Breast epithelium (tissue), 4 donors: ENCODE data around the gene UBTD1. TPM values are rescaled to one million over a fixed set of nuclear protein-coding genes. Genes with fewer than 3 reads are reported as not detected.
A peak's percentile ranks its signal among the peaks of the same experiment; 100 is the strongest.

ENCODE experiments used
- DNase-seq, 2 donors: peaks; one replicate each; pipeline ENCODE4 v3.0.0-alpha.2; 2019; ENCODE audit warnings: low spot score in 2 of 2
- H3K27ac ChIP-seq, 2 donors: fragments of 200-600 bp; sonication (generic) in 1 of 2; one replicate each; pipeline ENCODE4 v1.5.1; 2016 to 2019; ENCODE audit warnings: mild to moderate bottlenecking in 1 of 2
- H3K27me3 ChIP-seq, 2 donors: fragments of 200-600 bp; sonication (generic) in 1 of 2; one replicate each; pipeline versions ENCODE4 v1.5.1 to v1.6.0; 2017 to 2019; ENCODE audit warnings: control low read depth in 1 of 2, mild to moderate bottlenecking in 1 of 2
- H3K36me3 ChIP-seq: fragments of 200-600 bp; one replicate; pipeline ENCODE4 v1.5.1; 2019
- H3K4me1 ChIP-seq, 2 donors: fragments of 200-600 bp; sonication (generic); one replicate each; pipeline ENCODE4 v1.5.1; 2016 to 2019; ENCODE audit warnings: control low read depth in 1 of 2
- H3K4me3 ChIP-seq, 3 donors: fragments of 200-600 bp; sonication (generic); 1 replicate in 2 of 3; 2 replicates in 1 of 3; pipeline ENCODE4 v1.5.1; 2016 to 2019; ENCODE audit warnings: mild to moderate bottlenecking in 3 of 3, moderate library complexity in 2 of 3
- H3K9me3 ChIP-seq, 2 donors: fragments of 200-600 bp; sonication (generic) in 1 of 2; one replicate each; pipeline ENCODE4 v1.5.1; 2016 to 2019; ENCODE audit warnings: control low read depth in 1 of 2
- POLR2A ChIP-seq: fragments of 450-650 bp; IDR thresholded peaks from one replicate; pipeline ENCODE4 v1.6.1; 2016; ENCODE audit warnings: antibody characterized with exemption, mild to moderate bottlenecking, moderate library complexity
- POLR2AphosphoS5 ChIP-seq, 3 donors: sonication (generic); formaldehyde crosslinking; IDR thresholded peaks; one replicate each; pipeline ENCODE4 v1.6.1; 2017; ENCODE audit warnings: antibody characterized with exemption in 3 of 3
- intact Hi-C: fragments of 100-400 bp; cut with DNase I; formaldehyde crosslinking; loops from one replicate; pipeline ENCODE4 v1.15.1; 2023; ENCODE audit warnings: low total_unique reads
- total RNA-seq, 3 donors: library from RNA; depleted of rRNA; stranded (reverse); fragments of >200 nt; gene quantifications; one replicate each; pipeline ENCODE4 v1.1.0, GENCODE V29; 2016
- TF ChIP-seq, protein P1 (sequence below), 3 donors: fragments of 450-650 bp; IDR thresholded peaks; one replicate each; pipeline ENCODE4 v1.5.1; 2016 to 2017; ENCODE audit warnings: antibody characterized with exemption in 3 of 3, mild to moderate bottlenecking in 3 of 3, moderate library complexity in 3 of 3

UBTD1 gene
- total RNA-seq, 3 donors from 2014 or later = 9.9 to 14.7 (median 12.4) TPM

DNA sequence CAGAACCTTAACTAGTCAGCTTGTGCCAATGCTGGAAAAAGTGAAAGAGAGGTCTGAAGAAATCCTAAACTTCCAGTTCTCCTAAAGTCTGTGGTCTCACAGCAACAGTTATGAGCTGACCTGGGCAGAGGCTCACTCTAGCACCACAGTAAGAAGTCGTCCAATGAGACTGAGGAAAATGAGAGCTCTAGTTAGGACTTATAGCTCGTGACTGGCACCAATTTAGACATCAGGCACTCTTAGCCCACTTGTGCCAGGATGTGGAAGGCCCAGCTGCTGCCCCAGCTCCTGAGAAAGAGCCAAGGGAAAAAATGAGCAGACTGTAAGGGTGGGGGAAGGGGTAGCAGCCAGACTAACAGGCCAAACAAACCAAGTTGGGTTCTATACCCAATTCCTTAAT is 8.1 kb upstream of the UBTD1 start:
- no peak overlapping the region for H3K27ac ChIP-seq
- DNase-seq = no peak
- no peaks in the 10 kb centered on the region for H3K9me3 ChIP-seq
- H3K36me3 ChIP-seq = no peaks in the 10 kb centered on the region
- no peaks in the 10 kb centered on the region for H3K4me1 ChIP-seq
- no peak for TF ChIP-seq POLR2A
- TF ChIP-seq POLR2AphosphoS5 (IDR thresholded peaks at IDR 0.05) = no peak
- TF ChIP-seq, protein P1, sequence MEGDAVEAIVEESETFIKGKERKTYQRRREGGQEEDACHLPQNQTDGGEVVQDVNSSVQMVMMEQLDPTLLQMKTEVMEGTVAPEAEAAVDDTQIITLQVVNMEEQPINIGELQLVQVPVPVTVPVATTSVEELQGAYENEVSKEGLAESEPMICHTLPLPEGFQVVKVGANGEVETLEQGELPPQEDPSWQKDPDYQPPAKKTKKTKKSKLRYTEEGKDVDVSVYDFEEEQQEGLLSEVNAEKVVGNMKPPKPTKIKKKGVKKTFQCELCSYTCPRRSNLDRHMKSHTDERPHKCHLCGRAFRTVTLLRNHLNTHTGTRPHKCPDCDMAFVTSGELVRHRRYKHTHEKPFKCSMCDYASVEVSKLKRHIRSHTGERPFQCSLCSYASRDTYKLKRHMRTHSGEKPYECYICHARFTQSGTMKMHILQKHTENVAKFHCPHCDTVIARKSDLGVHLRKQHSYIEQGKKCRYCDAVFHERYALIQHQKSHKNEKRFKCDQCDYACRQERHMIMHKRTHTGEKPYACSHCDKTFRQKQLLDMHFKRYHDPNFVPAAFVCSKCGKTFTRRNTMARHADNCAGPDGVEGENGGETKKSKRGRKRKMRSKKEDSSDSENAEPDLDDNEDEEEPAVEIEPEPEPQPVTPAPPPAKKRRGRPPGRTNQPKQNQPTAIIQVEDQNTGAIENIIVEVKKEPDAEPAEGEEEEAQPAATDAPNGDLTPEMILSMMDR (IDR thresholded peaks at IDR 0.05) = no peak
- H3K4me3 ChIP-seq = no peak overlapping the region
- H3K27me3 ChIP-seq = no peaks in the 10 kb centered on the region
- intact Hi-C loops = no loop called here

DNA sequence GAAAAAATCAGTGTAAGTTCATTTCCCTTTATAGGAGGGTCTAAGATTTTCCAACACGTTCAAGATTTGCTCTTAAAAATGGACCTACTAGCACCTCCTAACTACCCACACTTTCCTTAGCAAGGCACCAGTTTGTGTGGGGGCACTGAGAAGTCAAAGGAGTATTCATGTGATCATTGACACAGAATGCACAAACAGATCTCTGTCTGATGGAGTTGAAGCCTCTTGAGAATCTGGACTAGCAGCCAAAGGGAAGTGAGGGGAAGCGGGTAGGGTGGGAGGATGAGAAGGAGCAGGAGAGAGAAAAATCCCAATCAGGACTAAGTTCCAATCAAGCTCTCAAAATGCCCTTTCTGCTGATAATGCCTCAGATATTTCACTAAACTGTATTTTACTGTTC is 4.6 kb upstream of the UBTD1 start:
- DNase-seq = no peak
- Histone ChIP-seq H3K4me1 (no peaks in the 10 kb centered on the region), H3K9me3 (no peaks in the 10 kb centered on the region), H3K4me3 (no peak overlapping the region), H3K36me3 (no peaks in the 10 kb centered on the region), H3K27ac (peak overlapping the region in 1 of 2 donors; percentile 36), H3K27me3 (no peaks in the 10 kb centered on the region)
- intact Hi-C loops = no loop called here
- TF ChIP-seq, protein P1 (IDR thresholded peaks at IDR 0.05) = no peak
- TF ChIP-seq POLR2A = no peak
- TF ChIP-seq POLR2AphosphoS5 (IDR thresholded peaks at IDR 0.05) = no peak

DNA sequence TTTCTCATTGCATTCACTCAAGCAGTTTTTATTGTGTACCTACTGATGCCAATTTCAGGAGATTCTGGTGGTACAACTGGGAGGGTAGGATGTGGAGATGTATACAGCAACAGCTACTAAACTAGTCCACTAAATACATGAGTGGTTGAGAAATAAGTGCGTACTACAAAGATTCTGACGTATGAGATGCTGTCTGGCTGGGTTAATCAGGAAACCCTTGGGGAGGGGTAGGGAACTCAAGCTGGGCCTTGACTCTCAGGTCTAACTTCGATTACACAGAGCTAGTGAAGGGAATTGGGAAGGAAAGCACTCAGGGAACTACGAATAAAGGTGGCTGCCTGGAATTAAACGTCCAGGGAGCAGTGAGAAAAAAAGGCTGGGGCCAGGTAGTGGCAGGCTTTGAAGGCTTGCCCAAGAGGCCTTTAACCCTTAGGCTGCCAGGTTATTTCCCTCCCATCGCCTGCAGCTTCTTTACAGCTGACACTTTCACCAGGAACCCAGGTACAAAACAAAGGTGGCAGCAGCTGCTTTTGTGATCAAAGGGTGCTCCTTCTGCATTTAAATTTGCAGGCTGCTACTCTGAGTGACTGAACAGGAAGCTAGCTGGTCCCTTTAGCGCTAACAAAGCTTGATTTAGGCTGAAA is 3.7 kb upstream of the UBTD1 start:
- peak overlapping the region; percentile 8 to 46 for H3K27ac ChIP-seq
- no peak for DNase-seq
- H3K4me3 ChIP-seq = no peak overlapping the region
- intact Hi-C loops = loop anchor here (5.0 kb wide), 1 partner anchor 163 kb away; the partner anchor contains the start of gene FRAT2
- H3K4me1 ChIP-seq = peaks cover 0 to 2% of the 10 kb centered on the region in 2 donors
- no peaks in the 10 kb centered on the region for H3K27me3 ChIP-seq
- H3K36me3 ChIP-seq = no peaks in the 10 kb centered on the region
- TF ChIP-seq POLR2A = no peak
- TF ChIP-seq, protein P1 (IDR thresholded peaks at IDR 0.05) = no peak
- no peak for TF ChIP-seq POLR2AphosphoS5 (IDR thresholded peaks at IDR 0.05)
- no peaks in the 10 kb centered on the region for H3K9me3 ChIP-seq

DNA sequence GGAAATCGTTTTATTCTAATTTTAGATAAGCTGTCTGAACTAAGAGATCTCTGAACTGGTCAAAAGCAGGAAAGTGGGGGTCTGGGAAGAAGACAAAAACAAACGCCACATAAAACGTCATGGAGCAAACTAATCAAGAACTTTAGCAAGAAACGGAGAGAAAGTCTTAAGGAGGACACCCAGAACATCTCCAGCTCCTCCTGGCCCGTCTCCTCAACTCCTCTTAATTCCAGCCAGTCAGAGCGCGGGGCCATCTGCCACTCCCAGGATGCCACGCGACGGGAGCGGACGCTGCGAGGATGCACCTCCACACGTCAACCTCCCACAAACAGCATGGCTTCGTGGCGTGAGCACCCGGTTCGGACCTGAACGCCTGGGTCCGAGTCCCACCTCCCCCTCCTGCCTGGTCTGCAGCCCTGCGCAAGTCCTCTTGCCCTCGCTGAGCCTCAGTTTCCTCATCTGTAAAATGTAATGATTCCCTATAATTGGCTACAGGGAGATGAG is 1.1 kb upstream of the UBTD1 start:
- Histone ChIP-seq H3K27me3 (no peaks in the 10 kb centered on the region), H3K36me3 (no peaks in the 10 kb centered on the region), H3K4me3 (peak overlapping the region; percentile 80 to 98 (median 84)), H3K9me3 (no peaks in the 10 kb centered on the region), H3K4me1 (peaks cover 0 to 5% of the 10 kb centered on the region in 2 donors), H3K27ac (peak overlapping the region; percentile 89 to 93)
- intact Hi-C loops = loop anchor here (5.0 kb wide), 1 partner anchor 165 kb away; the partner anchor contains the start of gene FRAT2
- peak; percentile 73 to 77 for DNase-seq
- TF ChIP-seq, protein P1 (IDR thresholded peaks at IDR 0.05) = no peak
- TF ChIP-seq POLR2AphosphoS5 (IDR thresholded peaks at IDR 0.05) = peak; percentile 11 to 54 (median 15)

DNA sequence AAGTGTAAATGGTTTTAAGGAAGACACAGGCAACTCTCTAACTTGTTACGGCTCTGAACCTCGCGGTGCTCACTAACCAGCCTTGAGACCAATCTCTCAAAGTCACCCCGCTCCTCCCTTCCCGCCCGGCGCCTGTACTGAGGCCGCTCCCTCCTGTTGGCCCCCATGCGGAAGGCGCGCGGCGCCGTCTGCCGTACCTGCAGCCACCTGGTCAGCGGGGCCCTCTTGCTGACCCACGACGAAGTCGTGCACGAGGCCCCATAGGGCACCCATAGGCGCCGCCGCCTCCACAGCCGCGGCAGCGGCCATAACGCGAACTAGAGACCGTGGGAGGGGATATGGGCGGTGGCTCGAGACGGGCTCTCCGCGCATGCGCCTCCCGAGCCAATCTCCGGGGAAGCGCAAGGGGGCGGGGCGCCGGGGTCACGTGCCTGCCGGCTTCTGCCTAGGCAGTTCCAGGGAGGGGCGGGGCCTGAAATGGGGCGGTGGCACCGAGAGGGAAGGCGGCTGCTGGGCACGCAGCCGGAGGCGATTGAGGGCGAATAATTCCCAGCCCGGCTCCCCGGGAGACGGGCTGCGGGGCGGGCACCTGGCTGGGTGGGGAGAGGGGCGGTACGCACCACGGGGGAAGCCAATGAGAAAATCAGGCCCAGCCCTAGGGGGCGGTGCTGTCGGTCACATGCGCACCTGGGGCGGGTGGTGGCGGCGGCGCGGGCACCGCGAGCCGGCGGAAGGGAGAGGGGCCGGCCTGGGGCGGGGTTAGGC is 466 bp upstream of the UBTD1 start, which contains the start of gene MMS19:
TSS of gene MMS19 (minus strand) at position 347 of the 765 bp plus-strand sequence. CDS start at position 309, 38 bp downstream.
- DNase-seq = peak; percentile 99 to 100
- TF ChIP-seq POLR2AphosphoS5 (IDR thresholded peaks at IDR 0.05) = peak; percentile 34 to 50 (median 49)
- TF ChIP-seq POLR2A = no peak
- Histone ChIP-seq H3K27ac (peak within 1 kb of the TSS; percentile 89 to 93), H3K27me3 (no peaks in the 10 kb centered on the region), H3K9me3 (no peaks in the 10 kb centered on the region), H3K4me3 (peak within 1 kb of the TSS; percentile 80 to 98 (median 84)), H3K4me1 (peaks cover 0 to 5% of the 10 kb centered on the region in 2 donors), H3K36me3 (no peaks in the 10 kb centered on the region)
- intact Hi-C loops = loop anchor here (5.0 kb wide), 1 partner anchor 166 kb away; the partner anchor contains the start of gene FRAT2
